Aorta (tissue), 5 donors: ENCODE measurements around the gene ZFYVE19. TPM values are rescaled to one million over a fixed set of nuclear protein-coding genes. Genes with fewer than 3 reads are reported as not detected.

Experiments used
- ATAC-seq: fragments of 200-7000 bp; cut with Tn5 transposase; one replicate; pipeline ENCODE4 v1.9.1; 2022; ENCODE audit warnings: moderate library complexity; ENCODE audit not compliant: low FRiP score
- DNase-seq, 2 donors: peaks; one replicate each; pipeline ENCODE4 v3.0.0-alpha.2; 2020
- H3K27ac ChIP-seq, 2 donors: one replicate each; pipeline ENCODE4 v1.5.1; 2013; ENCODE audit warnings: low read length in 2 of 2, mild to moderate bottlenecking in 2 of 2, moderate library complexity in 2 of 2, control low read depth in 1 of 2, inconsistent platforms in 1 of 2, low read depth in 1 of 2
- H3K27me3 ChIP-seq, 2 donors: one replicate each; pipeline ENCODE4 v1.6.1; 2013; ENCODE audit warnings: control low read depth in 1 of 2, low read length in 1 of 2, mild to moderate bottlenecking in 1 of 2, moderate library complexity in 1 of 2; ENCODE audit not compliant: insufficient read depth in 2 of 2, control insufficient read depth in 1 of 2
- H3K36me3 ChIP-seq, 2 donors: one replicate each; pipeline ENCODE4 v1.6.1; 2013; ENCODE audit warnings: control low read depth in 1 of 2, low read length in 1 of 2, mild to moderate bottlenecking in 1 of 2; ENCODE audit not compliant: insufficient read depth in 2 of 2, control insufficient read depth in 1 of 2
- H3K4me1 ChIP-seq, 2 donors: one replicate each; pipeline ENCODE4 v1.6.1; 2013; ENCODE audit warnings: low read length in 2 of 2, control low read depth in 1 of 2, mild to moderate bottlenecking in 1 of 2, moderate library complexity in 1 of 2; ENCODE audit not compliant: insufficient read depth in 2 of 2, control insufficient read depth in 1 of 2
- H3K4me3 ChIP-seq, 2 donors: one replicate each; pipeline ENCODE4 v1.5.1; 2013; ENCODE audit warnings: low read length in 2 of 2, control low read depth in 1 of 2, mild to moderate bottlenecking in 1 of 2
- H3K9me3 ChIP-seq: one replicate; pipeline ENCODE4 v1.6.1; 2013; ENCODE audit warnings: mild to moderate bottlenecking, low read length; ENCODE audit not compliant: control insufficient read depth
- WGBS, 2 donors: extraction: QIAGEN DNeasy Blood & Tissue Kit; methylation state at CpG; one replicate each; pipeline ENCODE4 v1.1.7; 2013; 5-methylcytosine and 5-hydroxymethylcytosine counted together
- intact Hi-C, 2 donors: fragments of 100-400 bp; cut with DNase I; formaldehyde crosslinking; loops; one replicate each; pipeline versions ENCODE4 v1.14.2 to v1.15.0; 2022
- long read RNA-seq, 2 donors: library from polyadenylated mRNA; unstranded; transcript quantifications; one replicate each; pipeline ENCODE4 v2.0.0, GENCODE V29; 2020 to 2021
- polyA plus RNA-seq, 2 donors: library from polyadenylated mRNA; stranded (reverse); fragments of 200-250 nt; gene quantifications; one replicate each; pipeline ENCODE4 v1.2.3, GENCODE V29; 2013
- total RNA-seq, 2 donors: library from RNA; stranded (reverse); fragmentation: NEBNext Ultra II Directional; extraction: Animal tissue kit (Norgen Biotek cat#: 25700); gene quantifications; one replicate each; pipeline ENCODE4 v1.2.1, GENCODE V29; 2021
- donor health status: healthy with polysubstance abuse.
- donor health status: Bipolar disorder and iron deficiency.
- donor health status: DM: no; HTN: no; CAD: no.
- donor health status: DM: no; HTN: no; CAD: no.
- donor health status: DM: yes; HTN: yes; CAD: no.

Gene ZFYVE19, protein sequence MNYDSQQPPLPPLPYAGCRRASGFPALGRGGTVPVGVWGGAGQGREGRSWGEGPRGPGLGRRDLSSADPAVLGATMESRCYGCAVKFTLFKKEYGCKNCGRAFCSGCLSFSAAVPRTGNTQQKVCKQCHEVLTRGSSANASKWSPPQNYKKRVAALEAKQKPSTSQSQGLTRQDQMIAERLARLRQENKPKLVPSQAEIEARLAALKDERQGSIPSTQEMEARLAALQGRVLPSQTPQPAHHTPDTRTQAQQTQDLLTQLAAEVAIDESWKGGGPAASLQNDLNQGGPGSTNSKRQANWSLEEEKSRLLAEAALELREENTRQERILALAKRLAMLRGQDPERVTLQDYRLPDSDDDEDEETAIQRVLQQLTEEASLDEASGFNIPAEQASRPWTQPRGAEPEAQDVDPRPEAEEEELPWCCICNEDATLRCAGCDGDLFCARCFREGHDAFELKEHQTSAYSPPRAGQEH
- total RNA-seq (10 to 100 TPM in 1 of 2 donors, 1 to 10 TPM in 1; 9.3 to 17.4 TPM), polyA plus RNA-seq (10 to 100 TPM; 14.5 to 48.0 TPM)
- long read RNA-seq, donor 1, transcript ZFYVE19-203 (11 exons, 2,775 nt), result major isoform, 22 of 35 reads
- long read RNA-seq, donor 1, transcript ZFYVE19-201 (10 exons, 1,555 nt), result minor isoform, 7 of 35 reads
- long read RNA-seq, donor 1, partial matches to known transcripts, result 4 of 35 reads
- long read RNA-seq, donor 1, other reads (novel, unspliced or antisense), result 2 of 35 reads
- long read RNA-seq, donor 2, transcript ZFYVE19-203 (11 exons, 2,775 nt), result major isoform, 6 of 16 reads
- long read RNA-seq, donor 2, partial matches to known transcripts, result 6 of 16 reads
- long read RNA-seq, donor 2, other reads (novel, unspliced or antisense), result 1 of 16 reads

DNA sequence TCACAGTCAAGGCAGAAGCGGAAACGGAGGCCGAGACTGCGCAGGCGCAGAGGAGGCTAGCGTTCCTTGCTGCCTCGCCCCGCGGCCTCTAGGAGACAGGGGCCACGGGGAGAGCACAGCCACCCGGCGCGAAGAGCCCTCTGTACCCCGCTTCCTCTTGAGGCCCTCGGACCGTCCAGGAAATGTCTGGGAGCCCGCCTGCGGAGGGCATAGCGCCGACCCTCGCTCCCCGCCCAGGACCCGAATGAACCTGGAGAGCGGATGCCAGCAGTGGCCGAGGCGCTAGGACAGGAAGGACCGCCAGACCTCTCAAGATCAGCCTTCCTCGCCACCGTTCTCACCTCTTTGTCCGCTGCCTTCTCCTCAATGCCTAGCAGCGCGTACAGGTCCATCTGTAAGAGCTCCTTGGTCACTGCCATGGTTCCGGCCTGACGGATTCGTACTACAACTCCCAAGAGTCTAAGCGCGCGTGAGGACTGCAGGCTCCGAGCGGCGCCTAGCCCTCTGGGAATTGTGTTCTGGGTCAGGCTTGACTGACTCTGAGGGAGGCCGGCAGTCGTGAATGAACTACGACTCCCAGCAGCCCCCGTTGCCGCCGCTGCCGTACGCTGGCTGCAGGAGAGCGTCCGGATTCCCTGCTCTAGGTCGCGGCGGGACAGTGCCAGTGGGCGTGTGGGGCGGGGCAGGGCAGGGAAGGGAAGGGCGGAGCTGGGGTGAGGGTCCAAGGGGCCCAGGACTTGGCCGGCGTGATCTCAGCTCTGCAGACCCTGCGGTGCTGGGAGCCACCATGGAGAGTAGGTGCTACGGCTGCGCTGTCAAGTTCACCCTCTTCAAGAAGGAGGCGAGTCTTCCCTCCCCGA is at the start of gene ZFYVE19, which contains the start of gene DNAJC17:
ZFYVE19 (plus strand) TSS at position 62 of the 860 bp plus-strand sequence; CDS start at position 563, 501 bp downstream.
DNAJC17 (minus strand) TSS at position 446 of the 860 bp plus-strand sequence; CDS start at position 419, 27 bp downstream.
- intact Hi-C loops, result loop anchor here (5.0 kb wide), 1 partner anchor 45 kb away; the partner anchor contains the start of gene GCHFR (in 2 of the 2)
- Histone ChIP-seq H3K9me3 (no peaks in the 10 kb centered on the region), H3K4me1 (no peaks in the 10 kb centered on the region), H3K4me3 (peak within 1 kb of the TSS; percentile 87 to 99), H3K36me3 (no peaks in the 10 kb centered on the region), H3K27ac (peak within 1 kb of the TSS; percentile 81 to 84), H3K27me3 (no peaks in the 10 kb centered on the region)
- 0% methylated on average over 63 to 64 of the region's 64 CpGs for WGBS, 2 donors
- ATAC-seq (peak; percentile 99), DNase-seq (peak; percentile 98 to 99)

DNA sequence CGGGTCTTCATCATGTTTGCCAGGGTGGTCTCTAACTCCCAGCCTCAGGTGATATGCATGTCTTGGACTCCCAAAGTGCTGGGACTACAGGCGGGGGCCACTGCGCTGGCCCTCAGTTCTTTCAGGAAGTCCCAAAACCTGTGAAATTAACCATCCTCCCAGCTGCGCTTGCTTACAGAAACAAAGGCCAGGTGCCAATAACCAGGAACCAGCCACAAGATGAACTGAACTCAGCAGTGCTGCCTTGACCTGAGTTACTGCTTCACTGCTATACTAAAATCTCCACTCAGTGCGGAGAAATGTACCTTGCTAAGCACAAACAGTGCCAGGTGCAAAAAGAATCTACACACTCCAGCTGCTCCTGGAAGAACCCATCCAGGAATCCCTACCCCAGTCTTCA is 46.9 kb upstream of the ZFYVE19 start:
- ATAC-seq (no peak), DNase-seq (no peak)
- intact Hi-C loops, result loop anchor here (5.0 to 10.0 kb wide), 4 partner anchors 47 to 195 kb away; partner anchors contain the start of genes DNAJC17 (in 2 of the 2), KNL1 (in 2 of the 2), ZFYVE19 (in 2 of the 2) and CCDC32 (in 1 of the 2)
- 94 to 95% methylated on average over 5 of the region's 5 CpGs for WGBS, 2 donors
- no peak overlapping the region for H3K27ac ChIP-seq
- H3K36me3 ChIP-seq, result no peaks in the 10 kb centered on the region
- H3K4me3 ChIP-seq, result no peak overlapping the region
- H3K9me3 ChIP-seq, result no peaks in the 10 kb centered on the region
- H3K27me3 ChIP-seq, result no peaks in the 10 kb centered on the region
- no peaks in the 10 kb centered on the region for H3K4me1 ChIP-seq

DNA sequence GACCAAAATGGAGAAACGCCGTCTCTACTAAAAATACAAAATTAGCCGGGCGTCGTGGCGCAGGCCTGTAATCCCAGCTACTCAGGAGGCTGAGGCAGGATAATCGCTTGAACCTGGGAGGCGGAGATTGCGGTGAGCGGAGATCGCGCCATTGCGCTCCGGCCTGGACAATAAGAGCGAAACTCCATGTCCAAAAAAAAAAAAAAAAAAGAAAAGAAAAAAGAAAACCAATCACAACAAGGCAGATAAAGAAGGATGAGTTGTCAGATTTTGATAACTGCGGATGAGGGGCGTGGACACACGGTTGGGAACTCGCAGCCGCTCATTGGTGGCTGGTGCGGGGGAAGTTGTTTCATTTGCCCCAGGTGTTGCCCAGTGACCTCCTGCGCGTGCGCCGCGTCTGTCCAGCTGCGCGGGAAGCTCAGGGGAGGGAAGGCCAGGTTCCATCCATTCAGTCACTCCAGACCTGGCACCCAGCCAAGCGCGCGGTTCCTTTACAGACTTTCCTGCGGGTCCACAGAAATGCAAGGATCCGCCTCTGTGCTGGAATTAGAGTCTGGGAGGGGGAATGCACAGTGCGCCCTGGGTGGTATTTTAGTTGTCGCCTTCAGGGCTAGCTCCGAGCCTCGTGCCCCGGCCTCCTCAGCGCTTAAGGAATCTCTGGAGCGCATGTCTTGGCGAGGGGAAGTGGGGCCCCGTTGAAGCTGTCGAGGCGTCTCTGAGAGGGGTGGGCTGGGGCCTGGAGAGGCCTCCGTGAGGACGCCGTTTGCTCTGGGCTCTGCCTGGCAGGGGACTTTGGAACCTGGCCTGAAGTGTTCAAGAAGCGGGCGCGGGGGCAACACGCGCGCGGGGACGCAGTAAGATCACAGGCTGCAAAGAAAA is 43.7 kb upstream of the ZFYVE19 start:
- peak; percentile 78 to 93 for DNase-seq
- H3K36me3 ChIP-seq, result no peaks in the 10 kb centered on the region
- H3K27ac ChIP-seq, result peak overlapping the region in 1 of 2 donors; percentile 37
- intact Hi-C loops, result loop anchor here (5.0 to 10.0 kb wide), 3 partner anchors 44 to 168 kb away; partner anchors contain the start of genes DNAJC17 (in 2 of the 2), ZFYVE19 (in 2 of the 2), KNL1 (in 1 of the 2) and VPS18 (in 1 of the 2)
- no peaks in the 10 kb centered on the region for H3K9me3 ChIP-seq
- H3K27me3 ChIP-seq, result no peaks in the 10 kb centered on the region
- ATAC-seq, result peak; percentile 42
- WGBS, 2 donors, result 31 to 32% methylated on average over 55 of the region's 55 CpGs
- peak overlapping the region in 1 of 2 donors; percentile 57 for H3K4me3 ChIP-seq
- no peaks in the 10 kb centered on the region for H3K4me1 ChIP-seq

DNA sequence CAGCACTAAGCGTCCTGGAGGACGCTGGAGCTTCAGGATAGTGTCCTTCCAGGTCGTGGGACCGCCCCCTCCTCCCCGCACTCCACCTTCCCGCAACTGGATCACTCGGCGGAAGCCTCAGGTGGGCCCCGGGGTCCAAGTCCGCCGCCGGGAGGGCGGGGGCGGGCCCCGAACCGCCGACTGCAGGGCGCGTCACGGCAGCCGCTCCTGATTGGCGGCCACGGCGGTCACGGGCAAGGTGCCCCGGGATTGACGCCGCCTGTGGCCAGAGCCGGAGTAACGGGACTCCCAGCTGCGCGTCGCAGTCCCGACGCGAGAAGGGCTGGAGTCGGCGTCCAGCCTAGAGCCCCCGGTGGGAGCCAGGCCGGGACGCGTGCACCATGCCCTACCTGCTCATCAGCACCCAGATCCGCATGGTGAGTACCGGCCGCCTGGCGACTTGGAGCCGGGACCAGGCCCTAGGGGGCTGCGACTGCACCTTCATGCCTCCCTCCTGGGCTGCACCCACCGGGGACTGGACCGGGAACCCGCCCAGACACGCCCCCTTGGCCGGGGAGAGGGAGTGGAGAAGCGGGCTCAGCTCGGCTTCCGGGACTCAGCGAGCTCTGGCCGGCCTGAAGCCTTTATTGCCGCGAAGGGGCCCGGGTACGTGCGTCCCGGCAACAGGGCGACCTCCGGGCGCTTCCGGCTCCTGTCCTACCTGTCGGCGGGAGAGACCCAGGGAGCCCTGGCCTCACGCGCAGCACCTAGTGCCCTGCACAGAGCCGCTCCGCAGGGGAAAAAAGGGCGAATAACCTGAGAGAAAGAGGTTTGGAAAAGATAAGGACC is 42.9 kb upstream of the ZFYVE19 start, which contains the start of gene GCHFR:
GCHFR (plus strand) TSS at position 268 of the 828 bp plus-strand sequence; CDS start at position 381, 113 bp downstream.
- ATAC-seq (peak; percentile 85), DNase-seq (peak; percentile 87 to 93)
- intact Hi-C loops, result loop anchor here (5.0 to 10.0 kb wide), 3 partner anchors 43 to 169 kb away; partner anchors contain the start of genes DNAJC17 (in 2 of the 2), ZFYVE19 (in 2 of the 2), KNL1 (in 1 of the 2) and VPS18 (in 1 of the 2)
- Histone ChIP-seq H3K36me3 (no peaks in the 10 kb centered on the region), H3K27me3 (no peaks in the 10 kb centered on the region), H3K4me3 (peak within 1 kb of the TSS; percentile 7 to 57), H3K9me3 (no peaks in the 10 kb centered on the region), H3K27ac (peak within 1 kb of the TSS in 1 of 2 donors; percentile 74), H3K4me1 (no peaks in the 10 kb centered on the region)
- 1% methylated on average over 74 to 75 of the region's 75 CpGs for WGBS, 2 donors

DNA sequence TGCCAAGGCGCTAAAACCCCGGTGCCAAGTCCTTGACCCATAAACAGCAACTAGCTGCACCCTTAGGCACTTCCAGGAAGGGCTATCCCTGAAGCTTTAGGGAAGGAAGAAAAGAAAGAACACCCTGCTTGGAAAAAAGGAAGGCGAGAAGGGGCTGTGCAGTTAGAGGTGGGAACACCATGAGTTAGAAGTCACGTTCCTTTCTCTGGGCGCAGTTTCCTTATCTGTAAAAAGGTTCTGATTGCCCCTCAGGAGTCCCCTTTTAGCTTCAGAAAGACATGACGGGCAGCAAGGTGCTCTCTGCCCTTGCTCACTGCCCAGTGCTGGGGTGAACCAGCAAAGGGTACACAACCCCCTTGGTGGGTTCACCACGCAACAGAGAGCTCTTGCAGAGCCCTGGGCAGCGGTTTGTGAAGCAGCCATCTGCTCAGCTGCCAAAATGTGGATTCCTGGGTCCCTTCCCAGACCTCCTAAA is 42.2 kb upstream of the ZFYVE19 start:
- ATAC-seq (peak; percentile 2), DNase-seq (no peak)
- no peaks in the 10 kb centered on the region for H3K27me3 ChIP-seq
- H3K9me3 ChIP-seq, result no peaks in the 10 kb centered on the region
- H3K4me1 ChIP-seq, result no peaks in the 10 kb centered on the region
- 8 to 9% methylated on average over 8 of the region's 8 CpGs for WGBS, 2 donors
- H3K4me3 ChIP-seq, result peak overlapping the region; percentile 7 to 57
- intact Hi-C loops, result loop anchor here (5.0 to 10.0 kb wide), 3 partner anchors 43 to 170 kb away; partner anchors contain the start of genes DNAJC17 (in 2 of the 2), ZFYVE19 (in 2 of the 2), KNL1 (in 1 of the 2) and VPS18 (in 1 of the 2)
- peak overlapping the region in 1 of 2 donors; percentile 74 for H3K27ac ChIP-seq
- H3K36me3 ChIP-seq, result no peaks in the 10 kb centered on the region

DNA sequence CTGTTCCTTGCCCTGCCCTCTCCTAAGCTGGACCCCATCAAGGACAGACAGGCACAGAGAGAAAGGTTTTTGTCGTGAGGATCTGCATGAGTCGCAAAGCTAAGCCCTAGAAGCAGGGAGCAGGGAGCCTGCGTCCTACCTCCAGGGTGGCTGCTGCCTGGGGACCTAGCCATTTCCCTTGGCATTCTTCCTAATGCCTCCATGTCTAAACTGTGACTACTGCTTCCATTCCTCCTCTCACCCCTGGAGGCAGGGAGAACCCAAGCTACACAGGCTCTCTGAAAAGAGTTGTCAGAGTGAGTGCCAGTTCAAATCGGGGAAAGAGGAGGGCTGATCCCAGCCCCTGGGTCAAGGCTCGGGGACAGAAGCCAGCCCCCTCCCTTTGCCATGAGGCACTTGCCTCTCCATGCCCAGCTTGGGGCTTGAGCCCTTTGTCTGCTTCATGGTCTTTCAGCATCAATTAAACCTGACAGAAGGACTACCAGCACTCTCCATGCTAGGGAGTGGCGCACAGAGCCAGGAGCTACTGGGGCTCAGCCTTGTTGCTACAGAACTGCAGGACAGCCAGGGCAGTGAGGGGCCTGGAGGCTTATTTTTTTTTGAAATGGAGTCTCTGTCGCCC is 40.6 kb upstream of the ZFYVE19 start:
- no peaks in the 10 kb centered on the region for H3K9me3 ChIP-seq
- no peaks in the 10 kb centered on the region for H3K4me1 ChIP-seq

More for the DNA sequence above, 40.6 kb upstream of the ZFYVE19 start:
- ATAC-seq, result no peak
- H3K4me3 ChIP-seq, result no peak overlapping the region
- H3K36me3 ChIP-seq, result no peaks in the 10 kb centered on the region
- intact Hi-C loops, result loop anchor here (10.0 kb wide), 2 partner anchors 128 to 172 kb away; partner anchors contain the start of genes KNL1 (in 1 of the 2) and VPS18 (in 1 of the 2)
- H3K27me3 ChIP-seq, result no peaks in the 10 kb centered on the region
- H3K27ac ChIP-seq, result peak overlapping the region in 1 of 2 donors; percentile 28
- DNase-seq, result no peak
- 42 to 46% methylated on average over 6 to 7 of the region's 7 CpGs for WGBS, 2 donors
